GM12878 (cell line): ENCODE data around the gene PI16. TPM values are rescaled to one million over a fixed set of nuclear protein-coding genes. Genes with fewer than 3 reads are reported as not detected.

Experiments
- ATAC-seq: fragments of 200-7000 bp; cut with Tn5 transposase; 3 replicates; pipeline ENCODE4 v1.9.1; 2020; ENCODE audit warnings: mild to moderate bottlenecking, moderate library complexity
- BruUV-seq: library from RNA; stranded (reverse); fragments of 400-500 nt; replicated peaks from 2 replicates; lab custom pipeline; 2021; lab: Mats Ljungman, UMichigan
- CTCF ChIA-PET: fragments of 300-600 bp; sonication (Branson Sonifier 250); formaldehyde crosslinking; extraction: SDS; loops from one replicate; lab custom pipeline; 2021; ENCODE audit warnings: inconsistent platforms; lab: Yijun Ruan, JAX
- POLR2A ChIA-PET: fragments of 350-600 bp; formaldehyde crosslinking; extraction: SDS; loops from one replicate; lab custom pipeline; 2021; ENCODE audit warnings: inconsistent platforms; lab: Charles Lee
- RAD21 ChIA-PET: fragments of 300-600 bp; sonication (Branson Sonifier 250); formaldehyde crosslinking; loops from one replicate; lab custom pipeline; 2023; ENCODE audit warnings: antibody characterized with exemption; ENCODE audit not compliant: unreplicated experiment; lab: Charles Lee
- SMC1A ChIA-PET: fragments of 300-600 bp; sonication (Branson Sonifier 250); formaldehyde crosslinking; loops from one replicate; lab custom pipeline; 2023; ENCODE audit not compliant: unreplicated experiment, uncharacterized antibody; lab: Charles Lee
- DNase-seq: peaks from one replicate; pipeline ENCODE4 v3.0.0-alpha.2; 2011; ENCODE audit warnings: low read depth, low spot score
- FAIRE-seq: peaks from 3 replicates; lab custom pipeline; 2011; peaks lifted over from hg19 to GRCh38; lab: Jason Lieb, UNC
- H2AFZ ChIP-seq: 2 replicates; pipeline ENCODE4 v1.6.0; 2011; ENCODE audit warnings: low read depth, low read length, control low read depth; ENCODE audit not compliant: control insufficient read depth
- H3K27ac ChIP-seq: 2 replicates; pipeline ENCODE4 v1.5.1; 2011; ENCODE audit warnings: control low read depth; ENCODE audit not compliant: control insufficient read depth, insufficient read depth
- H3K27me3 ChIP-seq, 2 experiments: replicated peaks in 1 of 2; 2 replicates each; pipeline versions ENCODE4 v1.6.0 to v1.6.1; 2011; ENCODE audit warnings: low read length in 1 of 2; ENCODE audit not compliant: control insufficient read depth in 2 of 2, insufficient read depth in 2 of 2
- H3K36me3 ChIP-seq, 2 experiments: 2 replicates each; pipeline ENCODE4 v1.5.1; 2011; ENCODE audit warnings: low read length in 1 of 2; ENCODE audit not compliant: control insufficient read depth in 2 of 2, insufficient read depth in 2 of 2
- H3K4me1 ChIP-seq: 2 replicates; pipeline ENCODE4 v1.6.1; 2011; ENCODE audit warnings: mild to moderate bottlenecking, low read length, moderate library complexity, mixed read lengths; ENCODE audit not compliant: control insufficient read depth, insufficient read depth
- H3K4me2 ChIP-seq: 2 replicates; pipeline ENCODE4 v1.6.0; 2011; ENCODE audit warnings: control low read depth; ENCODE audit not compliant: control insufficient read depth, insufficient read depth
- H3K4me3 ChIP-seq: fragments of 200-600 bp; sonication (generic); 2 replicates; pipeline ENCODE4 v1.5.1; 2016
- H3K79me2 ChIP-seq: 2 replicates; pipeline ENCODE4 v1.6.0; 2011; ENCODE audit warnings: low read length; ENCODE audit not compliant: control insufficient read depth, insufficient read depth
- H3K9ac ChIP-seq: 2 replicates; pipeline ENCODE4 v1.8.0; 2011; ENCODE audit warnings: low read length, control low read depth, mixed read lengths; ENCODE audit not compliant: control insufficient read depth, insufficient read depth
- H3K9me3 ChIP-seq: replicated peaks from 3 replicates; pipeline ENCODE4 v1.5.1; 2011; ENCODE audit warnings: mild to moderate bottlenecking, low read length; ENCODE audit not compliant: control insufficient read depth, insufficient read depth
- H4K20me1 ChIP-seq: 2 replicates; pipeline ENCODE4 v1.6.0; 2011; ENCODE audit not compliant: control insufficient read depth, insufficient read depth
- ASH2L ChIP-seq: fragments of 300-600, 200-600 bp; sonication (generic); IDR thresholded peaks from 2 replicates; pipeline ENCODE4 v1.6.1; 2017; ENCODE audit warnings: low read depth, mild to moderate bottlenecking, borderline replicate concordance
- BACH1 ChIP-seq: fragments of 450-650 bp; IDR thresholded peaks from 2 replicates; pipeline ENCODE4 v1.6.1; 2017; ENCODE audit warnings: mild to moderate bottlenecking, borderline replicate concordance
- BCL3 ChIP-seq: IDR thresholded peaks from 2 replicates; pipeline ENCODE4 v1.6.1; 2011; ENCODE audit warnings: borderline replicate concordance, low read depth, mild to moderate bottlenecking, moderate library complexity, low read length; ENCODE audit not compliant: insufficient read depth, poor library complexity, severe bottlenecking
- BMI1 ChIP-seq: fragments of 450-650 bp; IDR thresholded peaks from 2 replicates; pipeline ENCODE4 v1.6.1; 2016; ENCODE audit warnings: mild to moderate bottlenecking, moderate library complexity, borderline replicate concordance
- CBX5 ChIP-seq: sonication (generic); IDR thresholded peaks from 2 replicates; pipeline ENCODE4 v1.6.1; 2016; ENCODE audit warnings: low read depth, moderate library complexity, mild to moderate bottlenecking, inconsistent platforms
- FOS ChIP-seq: IDR thresholded peaks from 3 replicates; pipeline ENCODE4 v1.6.1; 2011; ENCODE audit warnings: borderline replicate concordance; ENCODE audit not compliant: insufficient read length; ENCODE audit errors: extremely low read depth
- GATAD2B ChIP-seq: fragments of 450-650 bp; conservative IDR thresholded peaks from 2 replicates; pipeline ENCODE4 v1.6.1; 2017; ENCODE audit warnings: low read depth, mild to moderate bottlenecking, moderate library complexity
- NFYA ChIP-seq: IDR thresholded peaks from 2 replicates; pipeline ENCODE4 v1.6.1; 2011; ENCODE audit warnings: low read depth, mild to moderate bottlenecking, low read length, improper control_type of control experiment, borderline replicate concordance
- NR2C1 ChIP-seq: fragments of 450-650 bp; IDR thresholded peaks from 2 replicates; pipeline ENCODE4 v1.6.1; 2017; ENCODE audit warnings: antibody characterized with exemption, mild to moderate bottlenecking, moderate library complexity
- SUPT20H ChIP-seq: IDR thresholded peaks from 2 replicates; pipeline ENCODE4 v1.6.1; 2011; ENCODE audit warnings: low read depth, mild to moderate bottlenecking, low read length, moderate library complexity, borderline replicate concordance; ENCODE audit not compliant: control insufficient read depth
- ZNF592 ChIP-seq: fragments of 450-650 bp; IDR thresholded peaks from 2 replicates; pipeline ENCODE4 v1.6.1; 2017; ENCODE audit warnings: mild to moderate bottlenecking, moderate library complexity
- WGBS: methylation state at CpG from one replicate; pipeline ENCODE4 v1.1.6; 2016; ENCODE audit warnings: low lambda C conversion rate; ENCODE audit not compliant: insufficient replicate concordance, insufficient coverage; ENCODE audit errors: missing lambda C conversion rate; 5-methylcytosine and 5-hydroxymethylcytosine counted together
- in situ Hi-C: fragments of 300-500 bp; cut with MboI; formaldehyde crosslinking; loops from 9 replicates; pipeline ENCODE4 v1.14.3; 2018; ENCODE audit warnings: mixed read lengths
- intact Hi-C: fragments of 100-400 bp; cut with micrococcal nuclease; formaldehyde crosslinking; loops from one replicate; pipeline ENCODE4 v1.14.2; 2022; ENCODE audit not compliant: unreplicated experiment
- polyA plus RNA-seq, 11 experiments: library from polyadenylated mRNA; depleted of rRNA in 4 of 11; unstranded in 6 of 11; stranded (reverse) in 5 of 11; fragments of >200 nt; fragmentation: Nextera tagmentation in 4 of 11; fragmentation: Illumina TruSeq in 1 of 11; extraction: Ambion mirVana in 4 of 11; extraction: Trizol in 1 of 11; gene quantifications; 1 replicate in 1 of 11; 2 replicates in 10 of 11; pipeline versions ENCODE4 v1.2.1 to v1.2.3, GENCODE V29; 2011 to 2016; ENCODE audit warnings: inconsistent platforms in 2 of 11, missing spikeins in 2 of 11, low read depth in 1 of 11
- total RNA-seq, 4 experiments: library from RNA; depleted of rRNA in 3 of 4; stranded (reverse); fragments of >200 nt in 3 of 4; fragmentation: Illumina TruSeq in 1 of 4; extraction: Trizol in 1 of 4; gene quantifications; 2 replicates each; pipeline versions ENCODE4 v1.2.1 to v1.2.3, GENCODE V29; 2013 to 2021
- TF ChIP-seq, protein P1 (sequence below): IDR thresholded peaks from 2 replicates; pipeline ENCODE4 v1.6.1; 2012; ENCODE audit warnings: low read depth, low read length, improper control_type of control experiment

Gene PI16
- total and polyA plus RNA-seq, 10 of the 15 experiments (the other 5 are each of a cell fraction or from before 2014, with no cell fraction given), result 0.08 to 0.12 TPM; not detected in 8

DNA sequence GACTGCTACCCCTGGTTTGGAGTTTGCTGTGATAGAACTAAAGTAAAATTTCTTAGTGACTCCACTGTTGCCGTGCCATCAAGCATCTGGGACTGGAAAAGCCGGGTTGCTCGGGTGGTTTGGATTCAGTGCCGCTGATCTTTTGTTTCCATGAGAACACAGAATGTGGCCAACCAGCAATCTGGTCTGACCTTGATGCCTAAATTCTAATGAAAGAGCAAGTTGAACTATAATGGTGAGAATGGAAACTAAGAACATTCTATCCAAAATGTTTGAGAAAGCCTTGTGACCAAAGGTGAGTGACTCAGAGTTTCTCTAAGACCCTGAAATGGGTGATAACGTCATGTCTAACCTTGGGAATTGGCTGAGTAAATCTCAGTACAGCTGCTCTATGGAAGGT lies 9.9 kb upstream of the PI16 start:
- Histone ChIP-seq H4K20me1 (no peaks in the 10 kb centered on the region), H3K9me3 (no peaks in the 10 kb centered on the region), H3K9ac (no peak overlapping the region), H2AFZ (no peak overlapping the region), H3K4me3 (no peak overlapping the region), H3K27ac (no peak overlapping the region), H3K36me3 (no peaks in the 10 kb centered on the region), H3K4me2 (no peak overlapping the region), H3K27me3 (no peaks in the 10 kb centered on the region), H3K79me2 (no peaks in the 10 kb centered on the region), H3K4me1 (no peaks in the 10 kb centered on the region)
- ChIA-PET CTCF (no interaction called here), RAD21 (no interaction called here), POLR2A (no interaction called here), SMC1A (interaction anchor here (0.6 to 1.2 kb wide), 2 partner anchors 17 to 33 kb away, joined by 3 read pairs; no protein-coding TSS in a partner anchor)
- no peak for ATAC-seq
- intact Hi-C loops, result no loop called here
- no peak for DNase-seq
- in situ Hi-C loops, result no loop called here
- TF ChIP-seq NFYA (no peak), BCL3 (no peak), BMI1 (no peak), SUPT20H (no peak), ZNF592 (no peak), NR2C1 (no peak), BACH1 (no peak), CBX5 (no peak), FOS (no peak), GATAD2B (no peak), ASH2L (no peak)
- TF ChIP-seq, protein P1, sequence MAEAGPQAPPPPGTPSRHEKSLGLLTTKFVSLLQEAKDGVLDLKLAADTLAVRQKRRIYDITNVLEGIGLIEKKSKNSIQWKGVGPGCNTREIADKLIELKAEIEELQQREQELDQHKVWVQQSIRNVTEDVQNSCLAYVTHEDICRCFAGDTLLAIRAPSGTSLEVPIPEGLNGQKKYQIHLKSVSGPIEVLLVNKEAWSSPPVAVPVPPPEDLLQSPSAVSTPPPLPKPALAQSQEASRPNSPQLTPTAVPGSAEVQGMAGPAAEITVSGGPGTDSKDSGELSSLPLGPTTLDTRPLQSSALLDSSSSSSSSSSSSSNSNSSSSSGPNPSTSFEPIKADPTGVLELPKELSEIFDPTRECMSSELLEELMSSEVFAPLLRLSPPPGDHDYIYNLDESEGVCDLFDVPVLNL, result no peak
- no TSS peak for BruUV-seq
- 66% methylated on average over 5 of the region's 5 CpGs for WGBS
- FAIRE-seq, result peak; percentile 13
